Liver (tissue), 9 donors: ENCODE data around the gene TMEM164. TPM values are rescaled to one million over a fixed set of nuclear protein-coding genes. Genes with fewer than 3 reads are reported as not detected.

ENCODE experiments used
- DNase-seq: peaks from one replicate; pipeline ENCODE4 v3.0.0-alpha.2; 2017; ENCODE audit warnings: low spot score
- H3K27ac ChIP-seq, 2 donors: one replicate each; pipeline ENCODE4 v1.7.0; 2013; ENCODE audit warnings: inconsistent platforms in 2 of 2, low read length in 2 of 2, control low read depth in 1 of 2, low read depth in 1 of 2, mild to moderate bottlenecking in 1 of 2
- H3K27me3 ChIP-seq, 4 donors: one replicate each; pipeline versions ENCODE4 v1.6.1 to v1.7.0; 2013; ENCODE audit warnings: low read length in 3 of 4, inconsistent platforms in 1 of 4, mild to moderate bottlenecking in 1 of 4, moderate library complexity in 1 of 4; ENCODE audit not compliant: control insufficient read depth in 4 of 4, insufficient read depth in 4 of 4
- H3K36me3 ChIP-seq, 4 donors: one replicate each; pipeline versions ENCODE4 v1.6.1 to v1.7.0; 2013; ENCODE audit warnings: low read length in 3 of 4, mild to moderate bottlenecking in 3 of 4, low read depth in 1 of 4, moderate library complexity in 1 of 4; ENCODE audit not compliant: control insufficient read depth in 4 of 4, insufficient read depth in 3 of 4
- H3K4me1 ChIP-seq, 4 donors: one replicate each; pipeline versions ENCODE4 v1.6.1 to v1.7.0; 2013; ENCODE audit warnings: low read length in 3 of 4, mild to moderate bottlenecking in 3 of 4, moderate library complexity in 1 of 4; ENCODE audit not compliant: control insufficient read depth in 4 of 4, insufficient read depth in 4 of 4
- H3K4me3 ChIP-seq, 3 donors: one replicate each; pipeline versions ENCODE4 v1.6.1 to v1.7.0; 2013; ENCODE audit warnings: low read length in 3 of 3, control low read depth in 1 of 3, low read depth in 1 of 3, mild to moderate bottlenecking in 1 of 3
- H3K9ac ChIP-seq, 2 donors: one replicate each; pipeline ENCODE4 v1.7.0; 2013; ENCODE audit warnings: low read length in 2 of 2, mild to moderate bottlenecking in 2 of 2, moderate library complexity in 2 of 2, control low read depth in 1 of 2, low read depth in 1 of 2
- H3K9me3 ChIP-seq, 4 donors: one replicate each; pipeline versions ENCODE4 v1.6.1 to v1.7.0; 2013; ENCODE audit warnings: low read length in 3 of 4; ENCODE audit not compliant: control insufficient read depth in 4 of 4
- ATF3 ChIP-seq: IDR thresholded peaks from 2 replicates; pipeline ENCODE4 v1.6.1; 2016; ENCODE audit warnings: antibody characterized with exemption
- CTCF ChIP-seq: fragments of 150-350 bp; IDR thresholded peaks from 2 replicates; pipeline ENCODE4 v1.5.1; 2017; ENCODE audit warnings: improper control_type of control experiment, low read depth, low read length; ENCODE audit not compliant: missing input control
- EGR1 ChIP-seq, 2 donors: IDR thresholded peaks; 2 replicates each; pipeline ENCODE4 v1.6.1; 2016 to 2018; ENCODE audit warnings: antibody characterized with exemption in 2 of 2, low read depth in 2 of 2
- FOXA1 ChIP-seq: IDR thresholded peaks from 2 replicates; pipeline ENCODE4 v1.6.1; 2016; ENCODE audit warnings: antibody characterized with exemption
- HNF4A ChIP-seq, 2 donors: conservative IDR thresholded peaks; 2 replicates each; pipeline ENCODE4 v1.6.1; 2016; ENCODE audit warnings: antibody characterized with exemption in 2 of 2, mild to moderate bottlenecking in 2 of 2
- HNF4G ChIP-seq: IDR thresholded peaks from 2 replicates; pipeline ENCODE4 v1.6.1; 2016; ENCODE audit warnings: antibody characterized with exemption
- JUND ChIP-seq, 2 donors: IDR thresholded peaks; 2 replicates each; pipeline ENCODE4 v1.6.1; 2016; ENCODE audit warnings: antibody characterized with exemption in 2 of 2
- MAX ChIP-seq: IDR thresholded peaks from 2 replicates; pipeline ENCODE4 v1.6.1; 2016; ENCODE audit warnings: antibody characterized with exemption
- NR2F2 ChIP-seq: IDR thresholded peaks from 2 replicates; pipeline ENCODE4 v1.6.1; 2016; ENCODE audit warnings: antibody characterized with exemption
- REST ChIP-seq: IDR thresholded peaks from 2 replicates; pipeline ENCODE4 v1.6.1; 2016; ENCODE audit warnings: antibody characterized with exemption, mild to moderate bottlenecking
- RXRA ChIP-seq, 2 donors: IDR thresholded peaks; 2 replicates each; pipeline ENCODE4 v1.6.1; 2017 to 2018; ENCODE audit warnings: antibody characterized with exemption in 2 of 2, mild to moderate bottlenecking in 1 of 2
- SP1 ChIP-seq: IDR thresholded peaks from 2 replicates; pipeline ENCODE4 v1.6.1; 2018; ENCODE audit warnings: antibody characterized with exemption, mild to moderate bottlenecking
- TAF1 ChIP-seq: conservative IDR thresholded peaks from 2 replicates; pipeline ENCODE4 v1.6.1; 2016; ENCODE audit warnings: antibody characterized with exemption, mild to moderate bottlenecking
- whole genome bisulfite sequencing: extraction: QIAGEN DNeasy Blood & Tissue Kit; methylation state at CpG from one replicate; pipeline ENCODE4 v1.1.7; 2013; 5-methylcytosine and 5-hydroxymethylcytosine counted together
- polyA plus RNA-seq, 2 donors: library from polyadenylated mRNA; stranded (reverse) in 1 of 2; unstranded in 1 of 2; fragments of 200-250 nt in 1 of 2; fragments of >200 nt in 1 of 2; fragmentation: Nextera tagmentation in 1 of 2; extraction: Ambion mirVana in 1 of 2; gene quantifications; one replicate each; pipeline versions ENCODE4 v1.2.1 to v1.2.3, GENCODE V29; 2013 to 2015
- total RNA-seq, 2 donors: library from RNA; depleted of rRNA; stranded (reverse); fragments of >200 nt; gene quantifications; one replicate each; pipeline ENCODE4 v1.2.3, GENCODE V29; 2014
- donor health status: healthy.
- donor health status: healthy.
- donor health status: healthy.
- donor health status: healthy.
- donor health status: healthy.

The TMEM164 gene
- total and polyA plus RNA-seq, 4 donors = 0.40 to 8.5 (median 2.9) TPM

GRCh38 chrX:110004215-110004614, 1.3 kb downstream of the TMEM164 start:
- H3K9me3 ChIP-seq = no peaks in the 10 kb centered on the region
- TF ChIP-seq SP1 = no peak
- TF ChIP-seq FOXA1 = no peak
- TF ChIP-seq HNF4A (conservative IDR thresholded peaks at IDR 0.05) = peak; percentile 38 to 54
- TF ChIP-seq ATF3 = no peak
- no peak for TF ChIP-seq JUND (IDR thresholded peaks at IDR 0.05)
- no peak for TF ChIP-seq TAF1
- TF ChIP-seq RXRA (IDR thresholded peaks at IDR 0.05) = peak in 1 of 2 donors; percentile 40
- TF ChIP-seq CTCF = no peak
- no peak for TF ChIP-seq REST
- no peak for TF ChIP-seq HNF4G
- no peak for TF ChIP-seq MAX
- no peak for TF ChIP-seq EGR1 (IDR thresholded peaks at IDR 0.05; ENCODE audit: low read depth in 2 of 2)
- peak; percentile 30 for DNase-seq
- H3K9ac ChIP-seq = no peak overlapping the region
- H3K36me3 ChIP-seq = no peaks in the 10 kb centered on the region
- WGBS = 43% methylated on average over 8 of the region's 8 CpGs
- H3K27me3 ChIP-seq = no peaks in the 10 kb centered on the region
- peaks cover 0 to 8% (median 5%) of the 10 kb centered on the region in 4 donors for H3K4me1 ChIP-seq
- H3K27ac ChIP-seq = no peak overlapping the region
- no peak overlapping the region for H3K4me3 ChIP-seq

- Histone ChIP-seq H3K36me3 (no peaks in the 10 kb centered on the region), H3K27ac (no peak overlapping the region), H3K4me3 (no peak overlapping the region), H3K27me3 (no peaks in the 10 kb centered on the region), H3K9ac (no peak overlapping the region), H3K9me3 (no peaks in the 10 kb centered on the region), H3K4me1 (peaks cover 0 to 8% (median 5%) of the 10 kb centered on the region in 4 donors)
- TF ChIP-seq NR2F2 = no peak
- no peak for TF ChIP-seq CTCF
- no peak for DNase-seq
- whole genome bisulfite sequencing = 71% methylated on average over 3 of the region's 3 CpGs
Observed at GRCh38 chrX:110004731-110005369, 1.9 kb downstream of the TMEM164 start.
